Spleen (tissue), 7 donors: ENCODE measurements around the gene CDK2AP2.

Source experiments
- CTCF ChIP-seq, 11 experiments: fragments of 200-600 bp in 7 of 11; fragments of 450-650 bp in 4 of 11; sonication (generic) in 4 of 11; IDR thresholded peaks in 8 of 11; conservative IDR thresholded peaks in 3 of 11; 1 replicate in 7 of 11; 2 replicates in 4 of 11; pipeline versions ENCODE4 v1.4.0 to v1.8.0; 2016 to 2021; ENCODE audit warnings: antibody characterized with exemption in 11 of 11, inconsistent platforms in 4 of 11, mild to moderate bottlenecking in 1 of 11
- POLR2A ChIP-seq, 3 donors: fragments of 450-650 bp; IDR thresholded peaks; one replicate each; pipeline ENCODE4 v1.5.1; 2017; ENCODE audit warnings: antibody characterized with exemption in 3 of 3, mild to moderate bottlenecking in 1 of 3
- POLR2AphosphoS5 ChIP-seq, 3 donors: sonication (generic); formaldehyde crosslinking; IDR thresholded peaks; one replicate each; pipeline ENCODE4 v1.5.1; 2017; ENCODE audit warnings: antibody characterized with exemption in 3 of 3
- donor health status: DM: no; HTN: no; CAD: no; lungs with moderate emphysema.
- donor health status: DM: no; HTN: no; CAD: no.
- donor health status: DM: no; HTN: no; CAD: no.

- TF ChIP-seq POLR2AphosphoS5 (IDR thresholded peaks at IDR 0.05), result no peak
- TF ChIP-seq CTCF (IDR thresholded peaks at IDR 0.05 in 8 of 11, conservative IDR thresholded peaks at IDR 0.05 in 3 of 11), result no peak
- no peak for TF ChIP-seq POLR2A (IDR thresholded peaks at IDR 0.05)
Measured at GRCh38 chr11:67522338-67522737, 14.4 kb upstream of the CDK2AP2 start.
